Middle frontal gyrus (tissue), 1 donor: ENCODE measurements around the gene CHRDL2.
"Not testable (repeated sequence)": the region's sequence is repeated elsewhere in the genome, so short reads cannot be mapped to it uniquely, and the experiment has no call there.

Experiments
- DNase-seq: peaks from one replicate; pipeline ENCODE4 v3.0.0-alpha.2; 2015; ENCODE audit warnings: low spot score; ENCODE audit errors: extremely low spot score

CHRDL2 gene, protein sequence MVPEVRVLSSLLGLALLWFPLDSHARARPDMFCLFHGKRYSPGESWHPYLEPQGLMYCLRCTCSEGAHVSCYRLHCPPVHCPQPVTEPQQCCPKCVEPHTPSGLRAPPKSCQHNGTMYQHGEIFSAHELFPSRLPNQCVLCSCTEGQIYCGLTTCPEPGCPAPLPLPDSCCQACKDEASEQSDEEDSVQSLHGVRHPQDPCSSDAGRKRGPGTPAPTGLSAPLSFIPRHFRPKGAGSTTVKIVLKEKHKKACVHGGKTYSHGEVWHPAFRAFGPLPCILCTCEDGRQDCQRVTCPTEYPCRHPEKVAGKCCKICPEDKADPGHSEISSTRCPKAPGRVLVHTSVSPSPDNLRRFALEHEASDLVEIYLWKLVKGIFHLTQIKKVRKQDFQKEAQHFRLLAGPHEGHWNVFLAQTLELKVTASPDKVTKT

DNA sequence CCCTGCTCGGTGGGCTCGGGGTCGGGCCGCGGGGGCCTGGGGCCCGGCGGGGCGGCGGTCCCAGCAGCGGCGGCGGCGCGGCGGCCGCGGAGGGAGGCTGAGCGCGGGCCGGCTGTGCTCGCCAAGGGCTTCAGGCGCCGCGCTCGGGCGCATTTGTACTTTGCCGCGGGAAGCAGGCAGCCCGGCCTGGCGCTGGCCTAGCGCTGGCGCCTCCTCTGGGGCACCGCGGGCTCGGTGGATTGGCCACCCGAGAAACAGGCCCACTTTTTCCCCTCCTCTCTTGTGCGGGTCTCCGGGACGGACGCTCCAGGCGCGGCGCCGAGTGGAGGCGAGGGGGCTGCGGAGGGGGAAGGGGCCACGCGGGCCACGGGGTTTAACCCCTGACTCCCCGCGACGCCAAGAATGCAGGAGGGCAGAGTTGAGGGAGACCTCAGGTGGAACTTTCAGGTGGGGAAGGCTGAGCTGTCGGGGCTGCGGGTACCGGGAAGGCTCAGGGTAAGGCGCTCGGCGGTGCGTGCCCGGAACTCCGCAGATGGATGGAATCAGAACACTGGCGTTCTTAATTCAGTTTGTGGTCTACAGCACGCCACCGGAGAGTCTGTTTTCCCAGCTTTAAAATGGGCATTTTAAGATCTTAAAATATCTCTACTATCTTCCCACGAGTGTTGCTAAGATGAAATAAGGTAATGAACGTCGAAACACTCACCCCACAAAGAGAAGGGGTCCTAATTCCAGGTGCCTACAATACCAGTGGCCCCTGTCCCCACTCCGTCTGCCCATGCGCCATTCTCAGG, at the start of gene CHRDL2:
Gene CHRDL2 (minus strand): TSS at position 126 of the 794 bp plus-strand sequence. CDS start 538 bp downstream, outside the sequence.
- no peak for DNase-seq

DNA sequence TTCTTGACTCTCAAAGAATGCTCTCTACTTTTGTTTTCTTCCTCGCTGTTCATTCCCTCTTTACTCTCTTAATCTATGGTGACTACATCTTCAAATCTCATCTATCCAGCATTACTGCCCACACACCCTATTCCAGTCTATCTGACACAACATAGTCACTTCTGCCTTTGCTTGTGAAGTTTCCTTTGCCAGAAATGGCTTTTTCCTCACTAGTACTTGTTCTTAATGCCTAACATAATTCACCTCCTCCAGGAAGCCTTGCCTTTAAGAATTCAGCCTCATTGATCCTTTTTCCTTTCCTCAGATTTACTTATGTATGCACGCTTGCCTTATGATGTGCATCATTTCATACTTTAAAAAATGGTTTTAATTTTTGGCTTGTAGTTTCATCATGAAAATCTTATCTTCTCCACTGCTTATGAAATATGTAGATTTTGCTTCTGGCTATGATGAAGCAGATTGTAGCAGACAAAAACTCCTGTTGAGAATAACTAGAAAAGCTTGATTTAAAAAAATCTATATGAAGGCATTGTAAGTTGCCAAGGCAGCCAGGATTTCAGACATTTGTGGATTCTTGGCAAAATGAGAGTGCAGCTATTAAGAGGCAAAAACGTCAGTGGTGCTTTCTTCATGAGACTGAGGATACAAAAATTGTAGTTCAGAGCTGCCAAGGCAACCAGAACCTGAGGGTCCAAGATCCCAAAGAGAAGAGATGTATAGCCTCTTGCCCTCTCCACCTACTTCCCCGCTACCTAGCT, 49.2 kb upstream of the CHRDL2 start:
- no peak for DNase-seq

DNA sequence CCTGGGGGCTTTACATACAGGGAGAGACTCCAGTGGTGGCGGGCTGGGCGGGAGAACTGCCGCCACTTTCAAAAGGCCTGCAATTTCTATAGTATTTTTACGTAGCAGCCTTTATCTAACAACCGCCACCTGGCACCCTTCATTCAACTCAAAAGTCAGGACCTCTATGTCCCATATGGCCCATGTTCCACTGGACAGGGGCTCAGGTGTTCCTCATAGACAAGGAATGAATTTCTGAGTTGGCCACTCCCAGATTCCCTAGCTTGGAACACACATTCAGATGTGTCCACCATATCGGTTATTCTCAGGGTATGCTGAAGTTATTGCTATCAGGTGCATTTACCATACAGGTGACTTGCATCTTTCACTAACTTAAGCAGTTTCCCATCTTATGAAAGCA, 47.4 kb upstream of the CHRDL2 start:
- no peak for DNase-seq

DNA sequence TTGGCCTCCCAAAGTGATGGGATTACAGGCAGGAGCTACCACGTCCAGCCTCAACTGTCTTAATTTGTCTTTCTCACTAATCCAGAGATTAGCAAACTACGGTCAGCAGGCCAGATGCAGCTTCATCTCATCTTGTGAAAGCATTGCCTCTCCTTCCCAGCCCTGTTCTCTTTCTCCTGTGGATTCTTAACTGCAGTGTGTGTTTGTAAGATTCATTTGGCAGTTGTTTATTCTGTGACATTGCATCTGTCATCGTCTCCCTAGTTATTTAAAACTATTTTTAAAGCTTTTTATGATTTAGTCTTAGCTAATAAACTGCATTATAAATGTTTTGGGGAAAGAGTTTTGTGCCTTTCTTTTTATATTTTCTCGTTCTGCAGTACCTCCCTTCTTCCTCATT, 46.7 kb upstream of the CHRDL2 start:
- no peak for DNase-seq

DNA sequence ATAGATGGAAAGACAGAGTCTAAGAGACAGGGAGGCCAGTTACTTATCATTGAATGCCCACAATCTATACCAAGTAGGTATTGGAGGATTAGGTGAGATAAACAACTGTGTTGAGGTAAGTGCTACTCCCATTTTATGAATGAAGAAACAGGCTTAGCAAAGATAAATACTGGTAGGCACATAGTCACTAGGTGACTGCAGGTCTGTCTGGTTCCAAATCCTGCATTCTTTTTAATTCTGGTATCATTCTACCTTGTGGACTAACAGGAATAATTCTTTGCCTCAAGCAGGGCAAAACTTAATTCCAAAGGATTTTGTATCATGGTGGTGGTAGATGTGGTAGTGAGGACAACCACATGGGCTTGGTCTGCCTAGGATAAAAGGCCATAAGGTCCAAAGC, 45.8 kb upstream of the CHRDL2 start:
- DNase-seq, result no peak

DNA sequence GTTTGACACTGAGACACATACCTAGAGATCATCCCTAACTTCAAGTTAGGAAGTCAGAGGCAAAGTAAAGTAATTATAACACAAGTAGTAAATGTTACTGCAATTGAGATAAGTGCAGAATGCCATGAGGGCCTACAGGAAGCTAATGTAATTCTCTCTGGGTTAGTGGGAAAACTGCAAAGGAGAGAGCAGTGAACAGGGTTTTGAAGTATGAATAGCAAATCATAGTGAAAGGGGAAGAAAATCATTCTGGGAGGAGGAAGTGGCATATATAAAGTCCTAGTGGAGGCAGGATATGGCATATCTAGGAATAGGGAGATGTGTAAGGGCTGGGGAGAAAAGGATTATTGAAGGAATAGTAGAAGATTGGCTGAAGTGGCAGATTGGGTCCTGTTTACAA, 45.3 kb upstream of the CHRDL2 start:
- DNase-seq, result no peak

DNA sequence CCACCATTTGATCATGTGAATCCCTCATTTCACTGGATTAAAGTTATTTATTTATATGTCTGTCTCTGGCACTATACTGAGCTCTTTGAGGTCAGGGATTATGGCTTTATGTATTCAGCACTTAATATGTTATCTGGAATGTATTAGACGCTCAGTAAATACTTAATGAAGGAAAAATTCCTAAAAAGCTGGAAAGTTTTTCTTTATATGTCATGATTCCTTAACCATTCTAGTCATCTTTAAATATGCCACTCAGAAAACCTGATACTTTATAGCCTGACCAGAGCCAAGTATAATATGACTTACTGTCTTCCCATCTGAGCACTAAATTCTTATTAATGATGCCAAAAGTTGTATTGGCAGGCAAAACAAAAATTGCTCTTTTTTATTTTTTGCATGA, 44.5 kb upstream of the CHRDL2 start:
- DNase-seq, result no peak

DNA sequence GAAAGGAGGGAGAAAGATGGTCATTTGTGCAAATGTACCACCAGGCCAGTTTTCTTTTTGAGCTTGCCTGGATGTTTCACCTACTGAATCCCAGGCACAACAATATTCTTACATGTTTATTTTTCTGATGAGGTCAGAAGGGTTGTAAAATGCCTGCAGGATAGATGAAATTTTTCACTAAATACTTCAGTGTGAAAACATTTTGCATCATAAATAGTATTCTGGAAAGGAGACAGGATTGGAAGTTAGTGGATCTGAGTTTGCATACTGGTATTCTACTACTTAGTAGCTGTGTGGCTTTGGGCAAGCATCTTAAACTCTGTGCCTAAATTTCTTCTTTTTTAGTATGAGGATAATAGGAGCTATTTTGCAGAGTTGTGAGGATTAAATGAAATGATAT, 42.2 kb upstream of the CHRDL2 start:
- no peak for DNase-seq

DNA sequence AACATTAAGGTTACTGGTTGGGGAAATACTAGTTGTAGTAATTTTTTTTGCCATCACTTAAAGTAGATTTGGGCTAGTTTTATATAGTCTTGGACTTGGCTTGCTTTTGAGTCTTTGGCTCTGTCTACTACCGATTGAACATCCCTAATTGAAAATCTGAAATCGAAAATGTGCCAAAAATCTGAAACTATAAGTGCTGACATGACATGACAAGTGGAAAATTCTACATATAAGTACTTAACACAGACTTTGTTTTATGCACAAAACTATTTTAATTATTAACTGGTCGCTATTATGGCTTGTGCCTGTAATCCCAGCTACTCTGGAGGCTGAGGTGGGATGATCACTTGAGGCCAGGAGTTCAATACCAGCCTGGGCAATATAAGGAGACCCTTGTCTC, 39.9 kb upstream of the CHRDL2 start:
- DNase-seq, result no peak

DNA sequence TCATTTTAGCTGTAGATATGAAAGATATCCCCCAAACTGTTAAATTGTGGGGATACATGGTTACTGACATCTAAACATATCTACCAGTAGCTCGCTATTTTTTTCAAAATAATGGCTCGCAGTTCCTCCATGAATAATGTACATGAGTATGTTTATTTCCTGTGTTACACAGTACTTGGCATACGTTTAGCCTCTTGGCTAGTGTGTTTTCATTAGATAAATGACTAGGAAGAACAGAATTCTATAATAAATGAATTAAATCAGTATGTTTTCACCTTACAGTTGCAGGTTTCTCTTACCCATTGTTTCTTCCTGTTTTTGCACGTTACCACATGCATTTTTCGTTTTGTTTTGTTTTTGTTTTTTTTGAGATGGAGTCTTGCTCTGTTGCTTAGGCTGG, 39.2 kb upstream of the CHRDL2 start:
- no peak for DNase-seq

DNA sequence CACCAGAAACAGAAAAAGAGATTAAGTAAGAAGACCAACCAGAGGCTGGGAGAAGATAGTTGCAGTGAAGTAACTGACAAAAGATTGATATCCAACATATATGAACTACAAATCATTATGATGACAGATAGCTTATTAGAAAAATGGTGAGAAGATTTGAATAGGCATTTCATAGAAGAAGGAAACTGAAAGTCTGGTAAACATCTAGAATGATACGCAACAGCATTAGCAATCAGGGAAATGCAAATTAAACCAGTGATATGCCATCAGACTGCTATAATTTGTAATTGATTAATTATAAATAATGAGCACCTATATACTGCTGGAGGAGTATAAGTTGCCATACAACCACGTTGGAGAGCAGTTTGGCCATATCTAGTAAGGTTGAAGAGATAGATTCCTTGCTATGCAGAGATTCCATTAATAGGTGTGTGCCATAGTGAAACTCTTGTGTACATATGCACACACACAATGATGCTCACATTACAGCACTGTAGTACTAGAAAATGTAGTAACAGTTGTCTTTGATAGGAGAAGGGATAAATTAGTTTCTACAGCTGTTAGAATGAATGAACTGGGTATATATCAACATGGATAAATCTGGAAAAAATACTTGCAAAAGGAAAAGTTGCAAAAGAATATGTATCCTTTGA, 38.0 kb upstream of the CHRDL2 start:
- DNase-seq, result no peak

DNA sequence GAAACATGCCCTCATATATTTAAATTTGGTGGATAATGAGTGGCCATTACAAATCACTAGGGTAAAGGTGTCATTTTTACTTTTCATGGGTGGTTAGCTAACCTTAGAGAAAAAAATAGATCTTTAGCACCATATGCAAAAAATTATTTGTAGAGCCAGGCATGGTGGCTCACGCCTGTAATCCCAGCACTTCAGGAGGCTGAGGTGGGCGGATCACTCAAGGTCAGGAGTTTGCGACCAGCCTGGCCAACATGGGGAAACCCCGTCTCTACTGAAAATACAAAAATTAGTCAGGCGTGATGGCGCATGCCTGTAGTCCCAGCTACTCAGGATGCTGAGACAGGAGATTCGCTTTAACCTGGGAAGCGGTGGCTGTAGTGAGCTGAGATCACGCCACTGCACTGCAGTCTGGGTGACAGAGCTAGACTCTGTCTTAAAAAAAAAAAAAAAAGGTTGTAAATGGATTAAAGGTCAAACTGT, 37.0 kb upstream of the CHRDL2 start:
- not testable (repeated sequence) for DNase-seq

DNA sequence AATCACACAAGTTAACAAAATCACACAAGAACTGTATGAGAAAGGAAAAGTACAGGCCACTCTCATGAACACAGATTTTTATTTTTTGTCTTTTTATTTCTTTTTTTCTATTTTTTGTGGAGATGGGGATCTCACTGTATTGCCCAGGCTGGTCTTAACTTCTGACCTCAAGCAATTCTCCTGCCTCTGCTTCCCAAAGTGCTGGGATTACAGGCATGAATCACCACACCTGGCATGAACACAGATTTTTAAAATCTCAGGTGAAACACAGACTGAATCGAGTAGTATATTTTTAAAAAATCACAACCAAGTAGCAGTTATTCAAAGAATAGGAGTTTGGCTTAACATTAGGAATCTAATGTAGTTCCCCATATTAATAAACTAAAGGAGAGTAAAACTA, 35.7 kb upstream of the CHRDL2 start:
- DNase-seq, result no peak

DNA sequence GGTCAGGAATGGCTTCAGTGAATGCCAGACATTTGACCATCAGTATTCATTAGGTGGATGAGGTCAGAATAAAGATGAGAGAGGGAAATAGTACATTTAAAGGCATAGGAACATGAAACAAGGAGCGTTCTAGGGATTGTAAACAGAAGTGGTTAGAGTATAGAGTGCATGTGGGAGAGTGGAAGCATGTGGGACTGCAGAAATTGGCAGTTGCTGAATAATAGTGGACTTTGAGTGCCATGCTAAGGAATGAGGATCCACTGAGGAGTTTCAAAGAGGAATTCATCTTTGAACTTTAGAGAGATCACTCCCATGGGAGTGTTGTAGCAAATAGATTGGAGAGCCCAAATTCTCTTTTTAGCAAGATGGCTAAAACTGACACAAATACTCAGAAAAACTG, 25.3 kb upstream of the CHRDL2 start:
- DNase-seq, result no peak

DNA sequence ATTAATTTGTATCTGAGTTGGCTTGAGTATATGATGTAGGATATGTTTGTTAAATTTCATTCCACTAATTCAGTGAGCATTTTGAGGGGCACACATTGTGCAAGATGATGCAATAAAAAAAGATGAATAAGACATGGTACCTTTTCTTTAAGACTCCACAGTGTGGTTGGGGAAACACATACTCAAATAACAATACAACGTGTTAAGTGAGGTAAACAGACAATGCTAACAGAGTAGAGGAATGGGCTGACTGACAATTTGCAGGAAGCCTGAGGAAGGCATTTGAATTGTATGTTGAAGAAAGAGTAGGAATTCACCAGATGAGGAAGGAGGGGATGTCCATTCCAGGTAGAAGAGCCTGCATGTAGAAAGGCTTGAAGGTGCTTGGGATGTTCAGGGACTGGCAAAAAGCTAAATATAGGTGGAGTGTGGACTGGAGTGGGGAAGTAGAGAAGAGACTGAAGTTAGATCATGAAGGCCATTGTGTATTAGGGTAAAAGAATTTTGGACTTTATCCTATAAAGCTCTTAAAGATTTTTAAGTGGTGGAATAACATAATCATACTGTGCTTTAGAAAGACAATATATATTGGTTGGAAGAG, 24.3 kb upstream of the CHRDL2 start:
- no peak for DNase-seq

DNA sequence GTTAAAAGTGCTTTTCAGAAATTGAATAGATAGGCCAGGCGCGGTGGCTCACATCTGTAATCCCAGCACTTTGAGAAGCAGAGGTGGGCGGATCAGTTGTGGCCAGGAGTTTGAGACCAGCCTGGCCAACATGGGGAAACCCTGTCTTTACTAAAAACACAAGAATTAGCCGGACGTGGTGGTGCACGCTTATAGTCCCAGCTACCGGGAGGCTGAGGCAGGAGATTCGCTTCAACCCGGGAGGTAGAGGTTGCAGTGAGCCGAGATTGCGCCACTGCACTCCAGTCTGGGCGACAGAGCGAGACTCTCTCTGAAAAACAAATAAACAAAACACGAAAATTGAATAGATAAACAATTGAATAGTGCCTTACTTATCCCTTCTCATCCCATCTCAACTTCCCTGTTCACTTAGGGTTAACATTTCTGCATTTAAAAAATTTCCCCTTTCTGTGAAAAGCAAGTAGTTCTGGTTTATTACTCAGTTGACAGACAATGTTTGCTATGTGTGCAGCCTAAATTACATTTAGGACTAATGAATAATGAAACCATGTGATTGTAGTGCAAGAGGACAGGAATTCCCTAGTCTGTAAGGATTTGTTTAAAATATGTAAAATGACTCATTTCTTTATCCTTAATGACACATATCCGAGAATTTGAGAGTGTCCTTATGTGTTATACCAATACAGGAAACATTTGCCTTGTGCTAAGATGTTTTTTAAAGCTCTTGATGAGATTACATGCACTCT, 23.5 kb upstream of the CHRDL2 start:
- no peak for DNase-seq

DNA sequence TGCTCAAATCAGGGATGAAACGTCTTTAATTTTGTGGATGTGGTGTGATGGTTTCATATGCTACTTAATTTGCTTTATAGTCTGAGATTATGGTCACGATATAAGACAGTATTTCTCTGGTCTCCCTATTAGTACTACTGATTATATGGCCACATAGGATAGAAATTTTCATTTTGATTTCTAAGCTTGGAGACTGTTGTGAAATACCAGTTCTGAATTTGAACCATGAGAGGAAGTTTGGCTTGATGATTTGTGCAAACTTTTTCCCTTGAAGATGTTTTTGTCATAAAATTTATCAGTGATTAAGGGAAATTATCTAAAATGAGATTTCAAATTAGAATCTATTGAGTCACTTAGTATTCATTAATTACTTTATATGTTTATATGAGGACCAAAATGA, 20.1 kb upstream of the CHRDL2 start:
- no peak for DNase-seq

DNA sequence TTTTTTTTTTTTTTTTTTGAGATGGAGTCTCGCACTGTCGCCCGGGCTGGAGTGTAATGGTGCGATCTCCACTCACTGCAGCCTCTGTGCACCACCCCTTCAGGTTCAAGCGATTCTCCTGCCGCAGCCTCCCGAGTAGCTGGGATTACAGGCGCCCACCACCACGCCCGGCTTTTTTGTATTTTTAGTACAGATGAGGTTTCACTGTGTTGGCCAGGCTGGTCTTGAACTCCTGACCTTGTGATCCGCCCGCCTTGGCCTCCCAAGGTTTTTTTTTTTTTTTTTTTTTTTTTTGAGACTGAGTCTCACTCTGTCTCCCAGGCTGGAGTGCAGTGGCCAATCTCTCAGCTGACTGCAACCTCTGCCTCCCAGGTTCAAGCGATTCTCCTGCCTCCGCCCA, 19.4 kb upstream of the CHRDL2 start:
- DNase-seq, result not testable (repeated sequence)

DNA sequence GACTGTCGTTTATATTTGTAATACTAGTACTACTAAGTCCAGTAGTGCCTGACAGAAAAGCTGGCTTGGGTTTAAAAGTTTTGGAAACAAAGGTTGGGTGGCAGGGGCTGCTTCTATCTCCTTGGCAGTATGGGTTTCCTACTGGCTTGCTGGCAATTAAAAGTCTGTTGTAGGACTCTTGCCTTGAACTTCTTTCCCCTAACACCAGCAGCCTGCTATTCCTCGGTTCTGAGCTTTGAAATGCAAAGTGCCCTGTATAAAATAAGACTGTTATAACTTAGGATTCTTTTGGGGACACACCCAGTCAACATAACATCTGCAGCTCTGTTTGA, 18.7 kb upstream of the CHRDL2 start:
- DNase-seq, result no peak
